ENCODE results near the gene CFAP46. TPM values are rescaled to one million over a fixed set of nuclear protein-coding genes. Genes with fewer than 3 reads are reported as not detected.

CFAP46 gene
- under 1 TPM in 2 of 4 donors, not detected in 2; 0.32 to 0.54 TPM for total RNA-seq

DNA sequence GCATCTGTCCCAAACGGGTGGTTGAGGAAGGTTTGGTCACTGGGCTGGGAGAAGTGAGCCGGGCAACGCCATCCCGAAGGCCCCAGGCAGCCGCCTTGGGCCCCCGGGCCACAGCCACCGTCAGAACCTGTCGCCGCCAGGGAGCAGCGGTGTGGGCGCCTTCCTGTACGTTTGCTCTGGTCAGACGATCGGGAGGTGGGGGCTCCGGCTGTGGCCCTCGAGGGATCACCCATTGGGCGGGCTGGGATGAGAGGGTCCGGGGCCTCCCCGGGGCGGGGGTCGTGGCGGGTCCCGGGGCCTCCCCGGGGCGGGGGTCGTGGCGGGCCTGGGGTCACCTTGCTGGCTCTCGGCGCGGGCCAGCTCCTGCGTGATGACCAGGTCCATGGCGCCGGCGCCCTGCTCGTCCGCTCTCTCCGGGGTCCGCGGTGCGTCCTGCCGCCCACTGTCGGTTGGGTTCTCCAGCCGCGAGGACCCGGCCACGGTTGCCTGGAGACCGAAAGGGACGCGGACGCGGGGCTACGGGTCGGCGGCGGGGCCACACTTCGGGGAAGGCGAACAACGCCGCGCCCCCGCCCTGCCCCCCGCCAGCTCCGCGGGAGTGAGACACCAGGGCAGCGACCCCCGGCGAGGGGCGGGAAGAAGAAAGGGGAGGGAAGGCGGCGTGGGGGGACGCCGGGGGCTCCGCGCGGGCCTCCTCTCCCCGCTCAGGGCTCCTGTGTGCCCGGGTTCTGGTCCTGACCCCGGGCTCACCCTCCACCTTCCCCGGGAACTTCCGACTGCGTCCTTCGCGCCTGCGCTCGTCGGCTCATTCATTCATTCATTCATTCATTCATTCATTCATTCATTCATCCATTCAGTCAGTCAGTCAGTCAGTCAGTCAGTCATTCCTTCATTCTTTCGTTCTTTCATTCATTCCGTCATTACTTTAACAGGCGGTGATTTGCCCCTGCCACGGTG lies at the start of gene CFAP46:
Gene CFAP46 (minus strand): TSS at position 470 of the 957 bp plus-strand sequence. CDS start 86 bp downstream, at position 384.
- WGBS, 2 donors = 4% methylated on average over 33 to 55 of the region's 90 CpGs

DNA sequence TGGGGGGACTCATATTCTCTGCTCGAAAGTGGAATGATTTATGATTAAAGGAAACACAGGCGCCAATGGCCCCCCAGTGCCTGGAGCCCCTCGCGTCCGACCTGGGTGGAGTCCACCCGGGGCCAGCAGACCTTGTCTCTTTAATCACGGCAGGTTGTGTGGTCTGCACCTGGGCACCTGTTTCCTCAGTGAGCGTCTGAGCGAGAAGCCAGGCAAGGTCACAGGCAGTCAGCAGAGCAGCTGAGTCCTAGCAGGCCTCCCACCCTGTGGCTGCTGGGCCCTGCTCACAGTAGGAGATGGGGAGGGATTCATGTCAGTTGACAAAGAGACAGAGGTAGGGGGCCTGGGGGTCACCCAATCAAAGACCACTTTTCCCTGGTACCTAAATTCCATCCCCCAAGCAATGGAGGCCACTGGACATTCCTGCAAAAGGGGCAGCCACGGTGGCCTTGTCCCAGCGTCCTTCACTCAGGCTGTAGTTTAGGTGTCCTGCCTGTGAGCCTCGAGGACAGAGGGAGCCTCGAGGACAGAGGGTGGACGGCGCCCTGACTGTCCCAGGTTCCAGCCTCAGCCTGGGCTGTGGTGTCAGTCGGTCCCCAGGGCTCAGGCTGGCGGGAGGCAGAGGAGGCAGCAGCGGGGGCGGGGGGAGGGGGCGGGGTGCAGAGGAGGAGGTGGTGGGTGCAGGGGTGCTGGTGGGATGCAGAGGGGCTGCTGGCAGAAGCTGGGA lies 49.5 kb upstream of the CFAP46 start:
- H3K4me3 ChIP-seq (ENCODE audit: low read depth, poor library complexity, severe bottlenecking) = no peak overlapping the region
- intact Hi-C loops (cut with DNase I; ENCODE audit: low total_unique reads) = no loop called here
- no peak for DNase-seq (ENCODE audit: low spot score in 2 of 2)
- 70 to 77% methylated on average over 13 to 20 of the region's 20 CpGs for WGBS, 2 donors
- no peak for TF ChIP-seq POLR2A (IDR thresholded peaks at IDR 0.05)
- TF ChIP-seq, protein P1, sequence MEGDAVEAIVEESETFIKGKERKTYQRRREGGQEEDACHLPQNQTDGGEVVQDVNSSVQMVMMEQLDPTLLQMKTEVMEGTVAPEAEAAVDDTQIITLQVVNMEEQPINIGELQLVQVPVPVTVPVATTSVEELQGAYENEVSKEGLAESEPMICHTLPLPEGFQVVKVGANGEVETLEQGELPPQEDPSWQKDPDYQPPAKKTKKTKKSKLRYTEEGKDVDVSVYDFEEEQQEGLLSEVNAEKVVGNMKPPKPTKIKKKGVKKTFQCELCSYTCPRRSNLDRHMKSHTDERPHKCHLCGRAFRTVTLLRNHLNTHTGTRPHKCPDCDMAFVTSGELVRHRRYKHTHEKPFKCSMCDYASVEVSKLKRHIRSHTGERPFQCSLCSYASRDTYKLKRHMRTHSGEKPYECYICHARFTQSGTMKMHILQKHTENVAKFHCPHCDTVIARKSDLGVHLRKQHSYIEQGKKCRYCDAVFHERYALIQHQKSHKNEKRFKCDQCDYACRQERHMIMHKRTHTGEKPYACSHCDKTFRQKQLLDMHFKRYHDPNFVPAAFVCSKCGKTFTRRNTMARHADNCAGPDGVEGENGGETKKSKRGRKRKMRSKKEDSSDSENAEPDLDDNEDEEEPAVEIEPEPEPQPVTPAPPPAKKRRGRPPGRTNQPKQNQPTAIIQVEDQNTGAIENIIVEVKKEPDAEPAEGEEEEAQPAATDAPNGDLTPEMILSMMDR (IDR thresholded peaks at IDR 0.05) = no peak

More for the DNA sequence above, at the start of gene CFAP46:
- DNase-seq (ENCODE audit: low spot score in 2 of 2) = no peak
- H3K4me3 ChIP-seq (ENCODE audit: low read depth, poor library complexity, severe bottlenecking) = no peak within 1 kb of the TSS
- intact Hi-C loops (cut with DNase I; ENCODE audit: low total_unique reads) = no loop called here
- TF ChIP-seq, protein P1 (IDR thresholded peaks at IDR 0.05) = no peak
- no peak for TF ChIP-seq POLR2A (IDR thresholded peaks at IDR 0.05)

DNA sequence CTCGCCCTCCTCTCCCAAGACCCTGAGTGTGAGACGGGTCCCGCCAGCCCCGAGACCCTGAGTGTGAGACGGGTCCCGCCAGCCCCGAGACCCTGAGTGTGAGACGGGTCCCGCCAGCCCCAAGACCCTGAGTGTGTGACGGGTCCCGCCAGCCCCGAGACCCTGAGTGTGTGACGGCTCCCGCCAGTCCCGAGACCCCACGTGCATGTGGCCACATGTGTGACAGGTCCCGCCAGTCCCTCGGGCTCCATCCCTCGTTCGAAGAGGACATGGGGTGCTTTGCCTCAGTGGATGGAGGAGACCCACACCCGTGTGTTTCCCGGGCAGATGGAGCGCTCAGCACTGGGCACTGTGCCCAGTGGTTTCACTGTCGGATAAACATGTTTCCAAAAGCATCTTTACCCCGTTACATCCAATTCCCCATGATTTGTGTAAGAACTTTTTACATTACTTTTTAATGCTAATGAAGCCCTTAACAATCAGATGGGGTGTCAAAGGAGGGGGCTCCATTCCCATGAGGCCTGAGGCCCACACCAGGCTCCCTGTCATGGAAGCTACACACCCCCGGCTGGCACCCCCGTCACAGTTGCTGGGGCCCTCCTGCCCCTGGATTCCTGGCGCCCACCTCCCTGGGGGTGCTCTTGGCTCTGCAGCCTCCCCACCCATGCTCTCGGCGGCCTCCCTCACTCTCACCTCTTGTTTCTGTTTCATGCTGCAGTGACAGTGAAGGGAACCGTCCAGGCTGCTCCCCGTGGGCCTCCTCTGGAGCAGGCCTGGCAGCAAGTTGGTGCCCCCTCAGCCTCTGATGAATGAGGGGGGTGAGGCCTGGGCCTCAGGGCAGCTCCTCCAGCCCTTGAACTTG lies 48.5 kb upstream of the CFAP46 start:
- WGBS, 2 donors = 71 to 72% methylated on average over 29 of the region's 32 CpGs
- H3K4me3 ChIP-seq (ENCODE audit: low read depth, poor library complexity, severe bottlenecking) = no peak overlapping the region
- DNase-seq (ENCODE audit: low spot score in 2 of 2) = no peak
- TF ChIP-seq, protein P1 (IDR thresholded peaks at IDR 0.05) = no peak
- TF ChIP-seq POLR2A (IDR thresholded peaks at IDR 0.05) = no peak
- intact Hi-C loops (cut with DNase I; ENCODE audit: low total_unique reads) = no loop called here

DNA sequence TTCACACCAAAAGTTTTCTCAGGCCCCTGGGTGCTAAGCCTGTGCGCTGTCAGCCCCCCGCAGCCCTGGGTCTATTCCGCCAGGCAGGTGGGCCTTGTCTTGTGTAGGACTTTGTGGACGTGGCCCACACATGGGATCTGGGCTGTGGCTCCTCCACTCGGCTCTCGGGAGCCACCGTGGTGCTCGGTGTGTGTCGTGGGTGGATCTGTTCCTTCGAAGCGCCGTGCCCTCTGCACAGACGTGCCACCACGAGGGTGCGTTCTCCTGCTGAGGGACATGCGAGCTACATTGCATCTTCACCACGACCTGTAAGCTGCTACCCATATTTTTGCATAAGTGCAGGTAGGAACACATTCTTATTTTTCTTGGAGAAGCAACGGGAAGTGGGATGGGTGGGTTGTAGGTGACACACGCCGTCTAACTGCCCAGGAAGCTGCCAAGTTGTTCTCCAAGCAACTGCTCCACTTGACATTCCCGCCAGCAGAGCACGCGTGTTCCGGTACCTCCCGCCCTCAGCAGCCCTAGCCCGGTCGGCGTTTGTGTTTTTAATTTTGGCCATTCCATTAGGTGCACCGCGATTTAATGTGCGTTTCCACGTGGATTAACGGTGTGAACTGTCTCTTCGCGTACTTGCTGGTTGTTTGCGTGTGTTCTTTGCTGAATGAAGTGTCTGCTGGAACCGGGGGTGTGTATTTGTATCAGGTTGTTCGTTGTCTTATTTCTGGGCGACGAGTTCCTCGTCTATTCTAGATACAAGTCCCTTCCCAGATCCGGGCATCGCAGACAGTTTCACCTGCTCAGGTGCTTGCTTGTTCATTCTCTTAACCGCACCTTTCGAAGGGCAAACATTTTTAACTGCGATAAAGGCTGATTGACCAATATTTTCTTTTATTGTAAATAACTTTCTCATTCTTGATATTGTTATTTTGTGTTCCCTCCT lies 47.4 kb upstream of the CFAP46 start:
- no peak overlapping the region for H3K4me3 ChIP-seq (ENCODE audit: low read depth, poor library complexity, severe bottlenecking)
- intact Hi-C loops (cut with DNase I; ENCODE audit: low total_unique reads) = no loop called here
- TF ChIP-seq, protein P1 (IDR thresholded peaks at IDR 0.05) = no peak
- no peak for TF ChIP-seq POLR2A (IDR thresholded peaks at IDR 0.05)
- DNase-seq (ENCODE audit: low spot score in 2 of 2) = no peak
- 84 to 86% methylated on average over 45 to 46 of the region's 46 CpGs for WGBS, 2 donors

All from lower leg skin (tissue), 4 donors.